A549 (cell line): ENCODE measurements around the gene ARHGEF10L.

Experiments used
- BHLHE40 ChIP-seq: IDR thresholded peaks from 2 replicates; pipeline ENCODE4 v1.6.1; 2012; ENCODE audit warnings: low read depth, low read length, inconsistent platforms
- CHD2 ChIP-seq: fragments of 150-350 bp; IDR thresholded peaks from 2 replicates; pipeline ENCODE4 v1.6.1; 2014; ENCODE audit warnings: low read length; ENCODE audit not compliant: partially characterized antibody
- CHD4 ChIP-seq: fragments of 200-600 bp; sonication (generic); IDR thresholded peaks from 2 replicates; pipeline ENCODE4 v1.6.1; 2016; ENCODE audit warnings: antibody characterized with exemption, mild to moderate bottlenecking, borderline replicate concordance
- EP300 ChIP-seq, 2 experiments: fragments of >200 bp; sonication (Bioruptor Twin); formaldehyde crosslinking; IDR thresholded peaks; 2 replicates in 1 of 2; 3 replicates in 1 of 2; pipeline ENCODE4 v1.6.1; 2016 to 2017
- GATA3 ChIP-seq: IDR thresholded peaks from 2 replicates; pipeline ENCODE4 v1.6.1; 2012; ENCODE audit warnings: borderline replicate concordance
- HOXB5 ChIP-seq: fragments of 250-450 bp; sonication (Bioruptor Pico); IDR thresholded peaks from 2 replicates; pipeline ENCODE4 v1.5.0; 2020; ENCODE audit warnings: mild to moderate bottlenecking, moderate library complexity
- JUNB ChIP-seq: fragments of >200 bp; sonication (Bioruptor Twin); formaldehyde crosslinking; IDR thresholded peaks from 2 replicates; pipeline ENCODE4 v1.6.1; 2016
- MYC ChIP-seq: IDR thresholded peaks from 2 replicates; pipeline ENCODE4 v1.6.1; 2012; ENCODE audit warnings: mild to moderate bottlenecking, inconsistent platforms, low read length, improper control_type of control experiment, borderline replicate concordance
- PHF8 ChIP-seq: fragments of 200-600 bp; sonication (generic); IDR thresholded peaks from 2 replicates; pipeline ENCODE4 v1.6.1; 2016; ENCODE audit warnings: low read depth, mild to moderate bottlenecking, antibody characterized with exemption, moderate library complexity, borderline replicate concordance
- POLR2A ChIP-seq: IDR thresholded peaks from 2 replicates; pipeline ENCODE4 v1.6.1; 2012; ENCODE audit warnings: mild to moderate bottlenecking, low read length
- TF ChIP-seq, protein P1 (sequence below): fragments of >200 bp; sonication (Bioruptor Twin); formaldehyde crosslinking; IDR thresholded peaks from 3 replicates; pipeline ENCODE4 v1.5.1; 2016
- TF ChIP-seq, protein P2 (sequence below): fragments of 450-650 bp; IDR thresholded peaks from 2 replicates; pipeline ENCODE4 v1.6.1; 2014; ENCODE audit warnings: antibody characterized with exemption
- TF ChIP-seq, protein P3 (sequence below): IDR thresholded peaks from 2 replicates; pipeline ENCODE4 v1.6.1; 2012

DNA sequence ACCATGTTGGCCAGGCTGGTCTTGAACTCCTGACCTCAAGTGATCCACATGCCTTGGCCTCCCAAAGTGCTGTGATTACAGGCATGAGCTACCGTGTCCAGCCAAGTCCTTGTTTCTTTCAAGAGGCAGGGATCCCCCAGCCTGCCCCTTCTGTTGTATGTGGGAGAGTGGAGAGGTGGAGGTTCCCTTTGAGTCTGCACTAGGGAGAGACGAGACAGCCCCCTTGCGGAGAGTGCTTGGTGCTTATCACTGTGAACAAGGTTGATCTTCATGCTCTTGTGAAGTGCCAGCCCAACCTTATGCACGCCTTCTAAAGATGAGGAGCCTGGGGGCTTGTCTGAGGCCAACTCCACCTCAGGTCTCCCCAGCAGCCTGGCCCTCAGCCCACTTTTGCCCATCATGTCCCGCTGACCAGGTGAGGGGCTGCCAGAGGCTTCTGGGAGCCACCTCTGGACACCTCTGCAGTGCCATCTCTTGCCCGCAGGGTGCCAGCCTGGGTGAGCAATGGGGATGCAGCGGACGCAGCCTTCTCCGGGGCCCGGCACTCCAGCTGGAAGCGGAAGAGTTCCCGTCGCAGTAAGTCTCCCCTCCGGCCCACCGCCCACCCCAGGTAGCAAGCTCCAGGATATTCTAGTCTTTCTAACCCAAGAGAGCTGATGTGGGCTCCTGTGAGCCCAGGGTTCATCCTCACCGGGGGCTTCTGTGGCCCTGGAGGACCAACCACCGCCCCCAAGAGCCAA lies 62.3 kb downstream of the ARHGEF10L start:
- TF ChIP-seq, protein P1, sequence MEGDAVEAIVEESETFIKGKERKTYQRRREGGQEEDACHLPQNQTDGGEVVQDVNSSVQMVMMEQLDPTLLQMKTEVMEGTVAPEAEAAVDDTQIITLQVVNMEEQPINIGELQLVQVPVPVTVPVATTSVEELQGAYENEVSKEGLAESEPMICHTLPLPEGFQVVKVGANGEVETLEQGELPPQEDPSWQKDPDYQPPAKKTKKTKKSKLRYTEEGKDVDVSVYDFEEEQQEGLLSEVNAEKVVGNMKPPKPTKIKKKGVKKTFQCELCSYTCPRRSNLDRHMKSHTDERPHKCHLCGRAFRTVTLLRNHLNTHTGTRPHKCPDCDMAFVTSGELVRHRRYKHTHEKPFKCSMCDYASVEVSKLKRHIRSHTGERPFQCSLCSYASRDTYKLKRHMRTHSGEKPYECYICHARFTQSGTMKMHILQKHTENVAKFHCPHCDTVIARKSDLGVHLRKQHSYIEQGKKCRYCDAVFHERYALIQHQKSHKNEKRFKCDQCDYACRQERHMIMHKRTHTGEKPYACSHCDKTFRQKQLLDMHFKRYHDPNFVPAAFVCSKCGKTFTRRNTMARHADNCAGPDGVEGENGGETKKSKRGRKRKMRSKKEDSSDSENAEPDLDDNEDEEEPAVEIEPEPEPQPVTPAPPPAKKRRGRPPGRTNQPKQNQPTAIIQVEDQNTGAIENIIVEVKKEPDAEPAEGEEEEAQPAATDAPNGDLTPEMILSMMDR = no peak
- no peak for TF ChIP-seq GATA3
- TF ChIP-seq, protein P2, sequence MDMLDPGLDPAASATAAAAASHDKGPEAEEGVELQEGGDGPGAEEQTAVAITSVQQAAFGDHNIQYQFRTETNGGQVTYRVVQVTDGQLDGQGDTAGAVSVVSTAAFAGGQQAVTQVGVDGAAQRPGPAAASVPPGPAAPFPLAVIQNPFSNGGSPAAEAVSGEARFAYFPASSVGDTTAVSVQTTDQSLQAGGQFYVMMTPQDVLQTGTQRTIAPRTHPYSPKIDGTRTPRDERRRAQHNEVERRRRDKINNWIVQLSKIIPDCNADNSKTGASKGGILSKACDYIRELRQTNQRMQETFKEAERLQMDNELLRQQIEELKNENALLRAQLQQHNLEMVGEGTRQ = no peak
- no peak for TF ChIP-seq HOXB5 (CRISPR knock-in tag)
- no peak for TF ChIP-seq EP300 (IDR thresholded peaks at IDR 0.05)
- TF ChIP-seq POLR2A = no peak
- no peak for TF ChIP-seq MYC
- no peak for TF ChIP-seq BHLHE40
- TF ChIP-seq PHF8 = no peak
- no peak for TF ChIP-seq CHD2
- no peak for TF ChIP-seq CHD4
- TF ChIP-seq, protein P3, sequence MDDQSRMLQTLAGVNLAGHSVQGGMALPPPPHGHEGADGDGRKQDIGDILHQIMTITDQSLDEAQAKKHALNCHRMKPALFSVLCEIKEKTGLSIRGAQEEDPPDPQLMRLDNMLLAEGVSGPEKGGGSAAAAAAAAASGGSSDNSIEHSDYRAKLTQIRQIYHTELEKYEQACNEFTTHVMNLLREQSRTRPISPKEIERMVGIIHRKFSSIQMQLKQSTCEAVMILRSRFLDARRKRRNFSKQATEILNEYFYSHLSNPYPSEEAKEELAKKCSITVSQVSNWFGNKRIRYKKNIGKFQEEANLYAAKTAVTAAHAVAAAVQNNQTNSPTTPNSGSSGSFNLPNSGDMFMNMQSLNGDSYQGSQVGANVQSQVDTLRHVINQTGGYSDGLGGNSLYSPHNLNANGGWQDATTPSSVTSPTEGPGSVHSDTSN = no peak
- no peak for TF ChIP-seq JUNB
